SK-N-SH treated with all-trans-retinoic acid at 6 μM for 48 hours (cell line): ENCODE data around the gene CHMP3.
A peak's percentile ranks its signal among the peaks of the same experiment; 100 is the strongest.
"Not testable (repeated sequence)": the region's sequence is repeated elsewhere in the genome, so short reads cannot be mapped to it uniquely, and the experiment has no call there.

ENCODE experiments used
- ATAC-seq: fragments of 200-7000 bp; cut with Tn5 transposase; 3 replicates; pipeline ENCODE4 v1.9.1; 2020; ENCODE audit warnings: mild to moderate bottlenecking, moderate library complexity
- ARNTL ChIP-seq: fragments of 450-650 bp; formaldehyde crosslinking; IDR thresholded peaks from 2 replicates; pipeline ENCODE4 v1.5.0; 2020; ENCODE audit warnings: low read depth, mild to moderate bottlenecking, moderate library complexity, borderline replicate concordance
- BACH2 ChIP-seq: fragments of 250-450 bp; sonication (Bioruptor Pico); IDR thresholded peaks from 2 replicates; pipeline ENCODE4 v1.9.0; 2021; ENCODE audit warnings: mild to moderate bottlenecking, borderline replicate concordance
- CREB5 ChIP-seq: fragments of 250-450 bp; sonication (Bioruptor Pico); IDR thresholded peaks from 2 replicates; pipeline ENCODE4 v1.5.1; 2020; ENCODE audit warnings: low read depth, mild to moderate bottlenecking, moderate library complexity
- ESRRG ChIP-seq: fragments of 250-450 bp; sonication (Bioruptor Pico); IDR thresholded peaks from 2 replicates; pipeline ENCODE4 v1.6.1; 2021; ENCODE audit warnings: mild to moderate bottlenecking
- GLIS3 ChIP-seq: fragments of 250-450 bp; sonication (Bioruptor Pico); IDR thresholded peaks from 2 replicates; pipeline ENCODE4 v1.5.0; 2020; ENCODE audit warnings: mild to moderate bottlenecking, moderate library complexity
- ISL1 ChIP-seq: fragments of 250-450 bp; sonication (Bioruptor Pico); IDR thresholded peaks from 2 replicates; pipeline ENCODE4 v2.1.2; 2022; ENCODE audit warnings: mild to moderate bottlenecking, moderate library complexity
- OSR1 ChIP-seq: fragments of 250-450 bp; sonication (Bioruptor Pico); IDR thresholded peaks from 2 replicates; pipeline ENCODE4 v1.8.0; 2022; ENCODE audit warnings: moderate library complexity, mild to moderate bottlenecking, inconsistent platforms
- PATZ1 ChIP-seq: fragments of 250-450 bp; sonication (Bioruptor Pico); IDR thresholded peaks from 2 replicates; pipeline ENCODE4 v1.8.0; 2020; ENCODE audit warnings: mild to moderate bottlenecking, moderate library complexity, borderline replicate concordance
- PPARA ChIP-seq: fragments of 250-450 bp; sonication (Bioruptor Pico); IDR thresholded peaks from 2 replicates; pipeline ENCODE4 v1.5.0; 2020; ENCODE audit warnings: mild to moderate bottlenecking, borderline replicate concordance
- RARB ChIP-seq: fragments of 250-450 bp; sonication (Bioruptor Pico); IDR thresholded peaks from 2 replicates; pipeline ENCODE4 v1.8.0; 2021; ENCODE audit warnings: mild to moderate bottlenecking, moderate library complexity
- TCF4 ChIP-seq: fragments of 250-450 bp; sonication (Bioruptor Pico); IDR thresholded peaks from 2 replicates; pipeline ENCODE4 v1.8.0; 2021; ENCODE audit warnings: mild to moderate bottlenecking, moderate library complexity, borderline replicate concordance
- TOX ChIP-seq: fragments of 250-450 bp; sonication (Bioruptor Pico); IDR thresholded peaks from 2 replicates; pipeline ENCODE4 v1.8.0; 2021; ENCODE audit warnings: mild to moderate bottlenecking, moderate library complexity, borderline replicate concordance
- ZC3H10 ChIP-seq: fragments of 250-450 bp; sonication (Bioruptor Pico); IDR thresholded peaks from 2 replicates; pipeline ENCODE4 v1.5.1; 2021; ENCODE audit warnings: mild to moderate bottlenecking, moderate library complexity
- ZFP3 ChIP-seq: fragments of 250-450 bp; sonication (Bioruptor Pico); IDR thresholded peaks from 2 replicates; pipeline ENCODE4 v1.5.0; 2020; ENCODE audit warnings: mild to moderate bottlenecking, moderate library complexity
- ZNF70 ChIP-seq: fragments of 450-650 bp; formaldehyde crosslinking; IDR thresholded peaks from 2 replicates; pipeline ENCODE4 v1.5.0; 2020; ENCODE audit warnings: mild to moderate bottlenecking, moderate library complexity
- ZNF8 ChIP-seq: fragments of 450-650 bp; formaldehyde crosslinking; IDR thresholded peaks from 2 replicates; pipeline ENCODE4 v1.5.0; 2020; ENCODE audit warnings: mild to moderate bottlenecking, moderate library complexity

Gene CHMP3

GRCh38 chr2:86500325-86501083, 62.7 kb downstream of the CHMP3 start (continued):
- no peak for TF ChIP-seq TCF4 (CRISPR knock-in tag)

- no peak for TF ChIP-seq ESRRG (CRISPR knock-in tag)
- TF ChIP-seq ARNTL (CRISPR knock-in tag) = no peak
- TF ChIP-seq ZC3H10 = no peak
- no peak for ATAC-seq
Observed at GRCh38 chr2:86499326-86499725, 63.9 kb downstream of the CHMP3 start.

- TF ChIP-seq PPARA (CRISPR knock-in tag) = no peak
- TF ChIP-seq RARB = no peak
- no peak for TF ChIP-seq GLIS3 (CRISPR knock-in tag)
- TF ChIP-seq CREB5 (CRISPR knock-in tag) = no peak
- no peak for TF ChIP-seq TOX
- TF ChIP-seq BACH2 (CRISPR knock-in tag) = no peak
- TF ChIP-seq ESRRG (CRISPR knock-in tag) = no peak
- no peak for ATAC-seq
Observed at GRCh38 chr2:86498468-86499260, 64.6 kb downstream of the CHMP3 start.

- ATAC-seq = not testable (repeated sequence)
Observed at GRCh38 chr2:86496391-86496790, 66.9 kb downstream of the CHMP3 start.

GRCh38 chr2:86492048-86492453, 71.2 kb downstream of the CHMP3 start:
- TF ChIP-seq ZFP3 (CRISPR knock-in tag) (no peak), ZNF8 (CRISPR knock-in tag) (no peak)
- ATAC-seq = no peak

- TF ChIP-seq BACH2 (CRISPR knock-in tag) = no peak
- no peak for TF ChIP-seq ZFP3 (CRISPR knock-in tag)
- TF ChIP-seq ISL1 (CRISPR knock-in tag) = 0 out of 2 replicates have a peak, but pooled peaks have one; percentile 28
- TF ChIP-seq ZC3H10 = no peak
- no peak for TF ChIP-seq GLIS3 (CRISPR knock-in tag)
- ATAC-seq = peak; percentile 40; the same call in 2 of the 3 replicates
Observed at GRCh38 chr2:86491088-86491487, 72.2 kb downstream of the CHMP3 start.

- no peak for ATAC-seq
- TF ChIP-seq TOX (no peak), ZNF70 (no peak), PATZ1 (CRISPR knock-in tag) (no peak)
Observed at GRCh38 chr2:86490245-86490644, 73.0 kb downstream of the CHMP3 start.

- no peak for ATAC-seq
- TF ChIP-seq OSR1 (CRISPR knock-in tag) = no peak
Observed at GRCh38 chr2:86489542-86489941, 73.7 kb downstream of the CHMP3 start.
